Mesendoderm (in vitro differentiated cells): ENCODE data around the gene PLXNC1.

Experiments used
- DNase-seq: peaks from one replicate; pipeline ENCODE4 v3.0.0; 2013
- H2AK5ac ChIP-seq: 2 replicates; pipeline ENCODE4 v1.6.1; 2013; ENCODE audit warnings: low read length, inconsistent platforms
- H2BK120ac ChIP-seq: 2 replicates; pipeline ENCODE4 v1.6.1; 2013; ENCODE audit warnings: low read depth, mild to moderate bottlenecking, low read length, moderate library complexity, mixed read lengths
- H2BK15ac ChIP-seq: replicated peaks from 2 replicates; pipeline ENCODE4 v1.6.1; 2013; ENCODE audit warnings: low read depth, mild to moderate bottlenecking, moderate library complexity
- H2BK5ac ChIP-seq: 2 replicates; pipeline ENCODE4 v1.6.1; 2013; ENCODE audit warnings: low read length, inconsistent platforms
- H3K18ac ChIP-seq: 2 replicates; pipeline ENCODE4 v1.6.1; 2013; ENCODE audit warnings: mild to moderate bottlenecking, low read length, mixed read lengths
- H3K23ac ChIP-seq: one replicate; pipeline ENCODE4 v1.6.1; 2013; ENCODE audit warnings: low read length
- H3K27ac ChIP-seq: 2 replicates; pipeline ENCODE4 v1.5.1; 2013; ENCODE audit warnings: low read depth, mild to moderate bottlenecking, inconsistent platforms, low read length, moderate library complexity
- H3K27me3 ChIP-seq: 2 replicates; pipeline ENCODE4 v1.6.1; 2013; ENCODE audit warnings: low read length, control low read depth, mild to moderate bottlenecking, inconsistent platforms; ENCODE audit not compliant: insufficient read depth, poor library complexity
- H3K36me3 ChIP-seq: 2 replicates; pipeline ENCODE4 v1.6.1; 2013; ENCODE audit warnings: low read length, inconsistent platforms; ENCODE audit not compliant: control insufficient read depth, insufficient read depth
- H3K4ac ChIP-seq: one replicate; pipeline ENCODE4 v1.6.1; 2013; ENCODE audit warnings: low read depth, mild to moderate bottlenecking, low read length, moderate library complexity
- H3K4me1 ChIP-seq: 2 replicates; pipeline ENCODE4 v1.6.1; 2013; ENCODE audit warnings: low read depth, low read length, inconsistent platforms; ENCODE audit not compliant: control insufficient read depth
- H3K4me2 ChIP-seq: 2 replicates; pipeline ENCODE4 v1.6.1; 2013; ENCODE audit warnings: low read length
- H3K4me3 ChIP-seq: 2 replicates; pipeline ENCODE4 v1.5.1; 2013; ENCODE audit warnings: mild to moderate bottlenecking, low read length
- H3K56ac ChIP-seq: one replicate; pipeline ENCODE4 v1.6.1; 2013; ENCODE audit warnings: low read length
- H3K79me1 ChIP-seq: 2 replicates; pipeline ENCODE4 v1.6.1; 2013; ENCODE audit warnings: low read length, inconsistent platforms
- H3K79me2 ChIP-seq: 2 replicates; pipeline ENCODE4 v1.6.1; 2013; ENCODE audit warnings: mild to moderate bottlenecking, low read length; ENCODE audit not compliant: control insufficient read depth, insufficient read depth
- H3K9ac ChIP-seq: 2 replicates; pipeline ENCODE4 v1.6.1; 2013; ENCODE audit warnings: low read length, inconsistent platforms
- H4K5ac ChIP-seq: one replicate; pipeline ENCODE4 v1.6.1; 2013; ENCODE audit warnings: low read length
- H4K8ac ChIP-seq: one replicate; pipeline ENCODE4 v1.6.1; 2013; ENCODE audit warnings: low read depth, mild to moderate bottlenecking, control low read depth, low read length, moderate library complexity
- WGBS: extraction: QIAGEN DNeasy Blood & Tissue Kit; methylation state at CpG from one replicate; pipeline ENCODE4 v1.1.7; 2013; ENCODE audit warnings: low lambda C conversion rate, missing lambda C conversion rate; ENCODE audit not compliant: insufficient coverage; ENCODE audit errors: extremely low coverage; 5-methylcytosine and 5-hydroxymethylcytosine counted together

The PLXNC1 gene

GRCh38 chr12:94135896-94136295 lies 12.5 kb upstream of the PLXNC1 start:
- Histone ChIP-seq H3K4me3 (no peak overlapping the region), H3K23ac (no peak overlapping the region), H2BK5ac (no peak overlapping the region), H3K9ac (no peak overlapping the region), H2BK120ac (no peak overlapping the region), H4K8ac (no peak overlapping the region), H3K4me2 (no peak overlapping the region), H3K27me3 (no peaks in the 10 kb centered on the region), H4K5ac (no peak overlapping the region), H3K18ac (no peak overlapping the region), H3K27ac (no peak overlapping the region), H2AK5ac (no peak overlapping the region), H3K4me1 (no peaks in the 10 kb centered on the region), H3K4ac (peak overlapping the region; percentile 62), H3K36me3 (no peaks in the 10 kb centered on the region), H3K79me1 (no peaks in the 10 kb centered on the region), H3K56ac (no peak overlapping the region), H2BK15ac (no peak overlapping the region), H3K79me2 (no peaks in the 10 kb centered on the region)
- WGBS: no CpG with 5 or more reads among the region's 1 CpG
- DNase-seq: no peak

- Histone ChIP-seq H3K79me1 (no peaks in the 10 kb centered on the region), H3K23ac (peak overlapping the region; percentile 24), H2BK5ac (no peak overlapping the region), H3K9ac (no peak overlapping the region), H3K4me1 (no peaks in the 10 kb centered on the region), H3K4me2 (no peak overlapping the region), H3K79me2 (no peaks in the 10 kb centered on the region), H3K36me3 (no peaks in the 10 kb centered on the region), H3K18ac (no peak overlapping the region), H3K4ac (no peak overlapping the region), H2BK15ac (no peak overlapping the region), H3K27me3 (no peaks in the 10 kb centered on the region), H3K56ac (no peak overlapping the region), H4K8ac (no peak overlapping the region), H4K5ac (no peak overlapping the region), H2BK120ac (no peak overlapping the region), H3K4me3 (no peak overlapping the region), H3K27ac (no peak overlapping the region), H2AK5ac (no peak overlapping the region)
- DNase-seq: no peak
- no CpG with 5 or more reads among the region's 21 CpGs for WGBS
Measured at GRCh38 chr12:94139816-94140215, 8.6 kb upstream of the PLXNC1 start.

GRCh38 chr12:94140556-94140955 lies 7.8 kb upstream of the PLXNC1 start:
- H2BK15ac ChIP-seq: no peak overlapping the region
- no peak overlapping the region for H3K23ac ChIP-seq
- H3K79me2 ChIP-seq: no peaks in the 10 kb centered on the region
- H3K56ac ChIP-seq: no peak overlapping the region
- no peaks in the 10 kb centered on the region for H3K79me1 ChIP-seq
- H3K4ac ChIP-seq: no peak overlapping the region
- no peak overlapping the region for H2BK5ac ChIP-seq
- no peak overlapping the region for H3K4me2 ChIP-seq
- H4K8ac ChIP-seq: no peak overlapping the region
- DNase-seq: peak; percentile 75
- no CpG with 5 or more reads among the region's 13 CpGs for WGBS
- H4K5ac ChIP-seq: no peak overlapping the region
- no peak overlapping the region for H3K4me3 ChIP-seq
- no peaks in the 10 kb centered on the region for H3K27me3 ChIP-seq
- no peaks in the 10 kb centered on the region for H3K4me1 ChIP-seq
- no peak overlapping the region for H2BK120ac ChIP-seq
- no peak overlapping the region for H3K18ac ChIP-seq
- H3K9ac ChIP-seq: no peak overlapping the region
- no peak overlapping the region for H2AK5ac ChIP-seq
- no peak overlapping the region for H3K27ac ChIP-seq
- no peaks in the 10 kb centered on the region for H3K36me3 ChIP-seq

GRCh38 chr12:94141004-94141764 lies 7.2 kb upstream of the PLXNC1 start:
- Histone ChIP-seq H3K27ac (no peak overlapping the region), H2BK120ac (no peak overlapping the region), H3K4me3 (no peak overlapping the region), H3K4me1 (no peaks in the 10 kb centered on the region), H3K23ac (no peak overlapping the region), H3K18ac (no peak overlapping the region), H3K36me3 (no peaks in the 10 kb centered on the region), H3K56ac (no peak overlapping the region), H3K79me1 (no peaks in the 10 kb centered on the region), H3K9ac (no peak overlapping the region), H3K4me2 (no peak overlapping the region), H2AK5ac (no peak overlapping the region), H3K4ac (no peak overlapping the region), H3K27me3 (no peaks in the 10 kb centered on the region), H3K79me2 (no peaks in the 10 kb centered on the region), H2BK15ac (no peak overlapping the region), H2BK5ac (no peak overlapping the region), H4K5ac (no peak overlapping the region), H4K8ac (no peak overlapping the region)
- no peak for DNase-seq
- no CpG with 5 or more reads among the region's 15 CpGs for WGBS

GRCh38 chr12:94141892-94142291 lies 6.5 kb upstream of the PLXNC1 start:
- no peak overlapping the region for H3K56ac ChIP-seq
- WGBS: no CpG with 5 or more reads among the region's 3 CpGs
- H4K5ac ChIP-seq: no peak overlapping the region
- no peak overlapping the region for H3K9ac ChIP-seq
- no peak overlapping the region for H3K27ac ChIP-seq
- H2AK5ac ChIP-seq: no peak overlapping the region
- H3K4me3 ChIP-seq: no peak overlapping the region
- no peak for DNase-seq
- no peaks in the 10 kb centered on the region for H3K79me2 ChIP-seq
- no peak overlapping the region for H2BK15ac ChIP-seq
- H3K23ac ChIP-seq: no peak overlapping the region
- H2BK120ac ChIP-seq: no peak overlapping the region
- no peak overlapping the region for H2BK5ac ChIP-seq
- H3K18ac ChIP-seq: no peak overlapping the region
- no peak overlapping the region for H3K4me2 ChIP-seq
- H3K36me3 ChIP-seq: no peaks in the 10 kb centered on the region
- no peaks in the 10 kb centered on the region for H3K27me3 ChIP-seq
- no peaks in the 10 kb centered on the region for H3K79me1 ChIP-seq
- no peak overlapping the region for H4K8ac ChIP-seq
- H3K4ac ChIP-seq: no peak overlapping the region
- H3K4me1 ChIP-seq: no peaks in the 10 kb centered on the region

GRCh38 chr12:94143438-94143837 lies 4.9 kb upstream of the PLXNC1 start:
- Histone ChIP-seq H3K27me3 (peaks cover 11% of the 10 kb centered on the region), H4K5ac (no peak overlapping the region), H3K18ac (no peak overlapping the region), H3K23ac (no peak overlapping the region), H3K27ac (no peak overlapping the region), H2BK5ac (no peak overlapping the region), H3K4me3 (no peak overlapping the region), H2AK5ac (no peak overlapping the region), H3K36me3 (no peaks in the 10 kb centered on the region), H2BK15ac (no peak overlapping the region), H3K9ac (no peak overlapping the region), H4K8ac (no peak overlapping the region), H2BK120ac (no peak overlapping the region), H3K56ac (no peak overlapping the region), H3K79me2 (no peaks in the 10 kb centered on the region), H3K4me2 (no peak overlapping the region), H3K4me1 (no peaks in the 10 kb centered on the region), H3K79me1 (no peaks in the 10 kb centered on the region), H3K4ac (no peak overlapping the region)
- DNase-seq: no peak
- WGBS: no CpG with 5 or more reads among the region's 7 CpGs
